GM19452 (cell line): ENCODE measurements around the gene HOGA1.
"Not testable (repeated sequence)": the region's sequence is repeated elsewhere in the genome, so short reads cannot be mapped to it uniquely, and the experiment has no call there.

ENCODE experiments used
- ATAC-seq: cut with Tn5 transposase; IDR thresholded peaks from one replicate; pipeline ENCODE4 v1.9.1; 2021; ENCODE audit not compliant: unreplicated experiment

The HOGA1 gene

GRCh38 chr10:97644936-97645335 lies 60.7 kb downstream of the HOGA1 start:
- no peak for ATAC-seq

GRCh38 chr10:97647556-97647955 lies 63.4 kb downstream of the HOGA1 start:
- no peak for ATAC-seq

- peak; percentile 93 for ATAC-seq
Observed at GRCh38 chr10:97648562-97649404, 64.6 kb downstream of the HOGA1 start.

- ATAC-seq = not testable (repeated sequence)
Observed at GRCh38 chr10:97649405-97649750, 65.2 kb downstream of the HOGA1 start.

- ATAC-seq = no peak
Observed at GRCh38 chr10:97650726-97651125, 66.5 kb downstream of the HOGA1 start.

GRCh38 chr10:97651773-97652172 lies 67.6 kb downstream of the HOGA1 start:
- no peak for ATAC-seq

- no peak for ATAC-seq
Observed at GRCh38 chr10:97656777-97657176, 72.6 kb downstream of the HOGA1 start.

- ATAC-seq = no peak
Observed at GRCh38 chr10:97659589-97659988, 75.4 kb downstream of the HOGA1 start.
